IMR-90 (cell line): ENCODE results near the gene ALK.

Experiments used
- BHLHE40 ChIP-seq: fragments of 150-350 bp; IDR thresholded peaks from 2 replicates; pipeline ENCODE4 v1.6.1; 2016; ENCODE audit warnings: mild to moderate bottlenecking, low read depth, low read length
- CEBPB ChIP-seq: IDR thresholded peaks from 2 replicates; pipeline ENCODE4 v1.6.1; 2012; ENCODE audit warnings: low read depth, low read length, improper control_type of control experiment
- CTCF ChIP-seq: conservative IDR thresholded peaks from 2 replicates; pipeline ENCODE4 v1.5.1; 2012; ENCODE audit warnings: mild to moderate bottlenecking, low read depth, low read length, improper control_type of control experiment
- MAZ ChIP-seq: IDR thresholded peaks from 2 replicates; pipeline ENCODE4 v1.6.1; 2012; ENCODE audit warnings: low read depth, mild to moderate bottlenecking, low read length, improper control_type of control experiment, moderate library complexity, borderline replicate concordance
- POLR2A ChIP-seq: IDR thresholded peaks from 2 replicates; pipeline ENCODE4 v1.6.1; 2012; ENCODE audit warnings: mild to moderate bottlenecking, low read depth, low read length
- RAD21 ChIP-seq: IDR thresholded peaks from 2 replicates; pipeline ENCODE4 v1.6.1; 2012; ENCODE audit warnings: low read length, improper control_type of control experiment
- RFX5 ChIP-seq: IDR thresholded peaks from 2 replicates; pipeline ENCODE4 v1.8.0; 2012; ENCODE audit warnings: low read depth, mild to moderate bottlenecking, low read length, moderate library complexity
- USF2 ChIP-seq: fragments of 150-350 bp; IDR thresholded peaks from 2 replicates; pipeline ENCODE4 v1.6.1; 2017; ENCODE audit warnings: mild to moderate bottlenecking, antibody characterized with exemption, low read length, low read depth

GRCh38 chr2:29632018-29632417 lies 289.4 kb downstream of the ALK start:
- TF ChIP-seq CTCF = no peak
- TF ChIP-seq RFX5 = no peak
- peak; percentile 26; the same call in 1 of the 2 replicates for TF ChIP-seq BHLHE40
- no peak for TF ChIP-seq RAD21
- TF ChIP-seq USF2 = no peak
- no peak for TF ChIP-seq POLR2A
- no peak for TF ChIP-seq MAZ
- peak; percentile 21; the same call in 1 of the 2 replicates for TF ChIP-seq CEBPB
